ENCODE data around the gene SZT2. TPM values are rescaled to one million over a fixed set of nuclear protein-coding genes. Genes with fewer than 3 reads are reported as not detected.
A peak's percentile ranks its signal among the peaks of the same experiment; 100 is the strongest.

Gene SZT2
- total RNA-seq, 1 experiment from 2014 or later: 14.4 TPM

GRCh38 chr1:43423672-43424550, 34.2 kb downstream of the SZT2 start:
- no peak for DNase-seq (ENCODE audit: low read depth)

- no peak for DNase-seq (ENCODE audit: low read depth)
Observed at GRCh38 chr1:43425045-43425444, 35.3 kb downstream of the SZT2 start.

GRCh38 chr1:43426221-43426620, 36.5 kb downstream of the SZT2 start:
- DNase-seq (ENCODE audit: low read depth): no peak

- DNase-seq (ENCODE audit: low read depth): no peak
Observed at GRCh38 chr1:43427524-43427923, 37.8 kb downstream of the SZT2 start.

- no peak for DNase-seq (ENCODE audit: low read depth)
Observed at GRCh38 chr1:43427941-43428340, 38.2 kb downstream of the SZT2 start.

- no peak for DNase-seq (ENCODE audit: low read depth)
Observed at GRCh38 chr1:43430831-43431230, 41.1 kb downstream of the SZT2 start.

GRCh38 chr1:43431676-43432075, 42.0 kb downstream of the SZT2 start:
- DNase-seq (ENCODE audit: low read depth): no peak

GRCh38 chr1:43432171-43432860, 42.6 kb downstream of the SZT2 start:
- DNase-seq (ENCODE audit: low read depth): no peak

- DNase-seq (ENCODE audit: low read depth): no peak
Observed at GRCh38 chr1:43432907-43433306, 43.2 kb downstream of the SZT2 start.

- DNase-seq (ENCODE audit: low read depth): no peak
Observed at GRCh38 chr1:43434256-43434655, 44.6 kb downstream of the SZT2 start.

GRCh38 chr1:43435146-43436145, 45.7 kb downstream of the SZT2 start:
- DNase-seq (ENCODE audit: low read depth): peak; percentile 25

- no peak for DNase-seq (ENCODE audit: low read depth)
Observed at GRCh38 chr1:43436371-43436770, 46.7 kb downstream of the SZT2 start.

- DNase-seq (ENCODE audit: low read depth): no peak
Observed at GRCh38 chr1:43437031-43437973, 47.6 kb downstream of the SZT2 start.

GRCh38 chr1:43438006-43438405, 48.3 kb downstream of the SZT2 start:
- DNase-seq (ENCODE audit: low read depth): no peak

GRCh38 chr1:43438576-43438952, 48.9 kb downstream of the SZT2 start:
- no peak for DNase-seq (ENCODE audit: low read depth)

- no peak for DNase-seq (ENCODE audit: low read depth)
Observed at GRCh38 chr1:43438953-43439581, 49.4 kb downstream of the SZT2 start.

GRCh38 chr1:43439781-43440180, 50.1 kb downstream of the SZT2 start:
- DNase-seq (ENCODE audit: low read depth): no peak

- no peak for DNase-seq (ENCODE audit: low read depth)
Observed at GRCh38 chr1:43440358-43440757, 50.7 kb downstream of the SZT2 start.

- no peak for DNase-seq (ENCODE audit: low read depth)
Observed at GRCh38 chr1:43441166-43441893, 51.6 kb downstream of the SZT2 start.

Measured in LHCN-M2 (cell line).